GM23248 (cell line): Measurements from ENCODE around the gene SPRR2D.

Experiments
- EZH2 ChIP-seq: fragments of 200-600 bp; sonication (generic); IDR thresholded peaks from 2 replicates; pipeline ENCODE4 v1.6.1; 2018; ENCODE audit warnings: antibody characterized with exemption, mild to moderate bottlenecking; ENCODE audit not compliant: insufficient read depth, poor library complexity, severe bottlenecking
- EZH2phosphoT487 ChIP-seq: fragments of 200-600 bp; sonication (generic); IDR thresholded peaks from 2 replicates; pipeline ENCODE4 v1.6.1; 2018; ENCODE audit warnings: antibody characterized with exemption, moderate library complexity, mild to moderate bottlenecking, low read depth; ENCODE audit not compliant: insufficient read depth

DNA sequence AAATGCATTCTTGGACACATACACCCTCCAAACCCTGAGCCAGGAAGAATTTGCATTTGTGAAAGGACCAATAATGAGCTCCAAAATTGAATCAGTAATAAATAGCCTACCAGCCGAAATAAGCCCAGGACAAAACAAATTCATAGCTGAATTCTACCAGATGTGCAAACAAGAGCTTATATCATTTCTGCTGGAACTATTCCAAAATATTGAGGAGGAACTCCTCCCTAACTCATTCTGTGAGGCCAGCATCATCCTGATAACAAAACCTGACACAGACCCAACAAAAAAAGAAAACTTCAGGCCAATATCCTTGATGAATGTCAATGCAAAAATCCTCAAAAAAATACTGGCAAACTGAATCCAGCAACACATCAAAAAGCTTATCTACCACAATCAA lies 46.7 kb upstream of the SPRR2D start:
- TF ChIP-seq EZH2 (no peak), EZH2phosphoT487 (no peak)
